ENCODE results near the gene MTSS2.

GRCh38 chr16:70651524-70651923 lies 34.3 kb downstream of the MTSS2 start:
- TF ChIP-seq TOX (CRISPR knock-in tag; IDR thresholded peaks at IDR 0.05; ENCODE audit: borderline replicate concordance): no peak
- no peak for TF ChIP-seq ARNTL (CRISPR knock-in tag; IDR thresholded peaks at IDR 0.05; ENCODE audit: borderline replicate concordance, low read depth)
- TF ChIP-seq TSHZ2 (CRISPR knock-in tag; IDR thresholded peaks at IDR 0.05): no peak
- no peak for TF ChIP-seq CREB5 (CRISPR knock-in tag; IDR thresholded peaks at IDR 0.05; ENCODE audit: low read depth)
- no peak for TF ChIP-seq POU6F1 (CRISPR knock-in tag; IDR thresholded peaks at IDR 0.05; ENCODE audit: borderline replicate concordance, low read depth)
- no peak for TF ChIP-seq ZNF70 (CRISPR knock-in tag; IDR thresholded peaks at IDR 0.05)
- TF ChIP-seq ISL1 (CRISPR knock-in tag; IDR thresholded peaks at IDR 0.05): no peak
- no peak for TF ChIP-seq ZNF565 (CRISPR knock-in tag; conservative IDR thresholded peaks at IDR 0.05; ENCODE audit: low read depth)
- no peak for TF ChIP-seq PATZ1 (CRISPR knock-in tag; IDR thresholded peaks at IDR 0.05; ENCODE audit: borderline replicate concordance)
- no peak for TF ChIP-seq ESRRG (CRISPR knock-in tag; IDR thresholded peaks at IDR 0.05)

Measured in SK-N-SH treated with all-trans-retinoic acid at 6 μM for 48 hours (cell line).